ENCODE results near the gene MARCHF10.

DNA sequence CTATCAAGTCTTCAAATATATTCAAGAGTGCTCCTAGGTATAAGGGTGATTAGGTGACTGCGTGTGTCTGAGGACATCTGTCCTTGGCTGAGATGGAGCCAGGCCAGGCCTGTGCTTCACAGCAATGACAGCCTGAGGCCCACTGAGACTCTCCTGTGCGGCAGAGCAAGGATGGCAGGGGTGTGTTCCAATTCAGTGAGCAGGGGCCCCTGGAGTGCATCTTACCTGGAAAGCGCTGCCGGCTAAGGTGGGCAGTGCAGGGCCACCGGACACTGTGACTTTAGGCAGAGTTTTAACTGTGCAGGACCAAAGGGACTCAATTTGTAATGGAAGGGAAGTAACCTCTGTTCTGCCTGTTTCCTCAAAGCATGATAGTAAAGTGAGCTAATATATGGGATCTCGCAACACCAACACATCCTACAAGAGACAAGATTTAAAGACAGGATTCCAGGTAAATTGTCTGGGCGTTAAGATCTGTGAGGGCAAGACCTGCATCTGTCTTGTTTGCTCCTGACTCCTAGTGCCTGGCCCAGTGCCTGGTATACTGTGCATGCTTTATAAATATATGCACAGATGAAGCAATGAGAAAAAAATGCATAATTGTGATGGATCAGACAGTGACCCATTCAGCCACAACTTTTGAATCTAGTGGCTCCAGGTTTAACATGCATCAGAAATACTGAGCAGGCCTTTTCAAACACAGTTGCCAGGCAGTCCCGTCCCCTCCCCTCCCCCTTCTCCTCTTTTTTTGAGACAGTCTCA lies 93.9 kb downstream of the MARCHF10 start:
- TF ChIP-seq, protein P1, sequence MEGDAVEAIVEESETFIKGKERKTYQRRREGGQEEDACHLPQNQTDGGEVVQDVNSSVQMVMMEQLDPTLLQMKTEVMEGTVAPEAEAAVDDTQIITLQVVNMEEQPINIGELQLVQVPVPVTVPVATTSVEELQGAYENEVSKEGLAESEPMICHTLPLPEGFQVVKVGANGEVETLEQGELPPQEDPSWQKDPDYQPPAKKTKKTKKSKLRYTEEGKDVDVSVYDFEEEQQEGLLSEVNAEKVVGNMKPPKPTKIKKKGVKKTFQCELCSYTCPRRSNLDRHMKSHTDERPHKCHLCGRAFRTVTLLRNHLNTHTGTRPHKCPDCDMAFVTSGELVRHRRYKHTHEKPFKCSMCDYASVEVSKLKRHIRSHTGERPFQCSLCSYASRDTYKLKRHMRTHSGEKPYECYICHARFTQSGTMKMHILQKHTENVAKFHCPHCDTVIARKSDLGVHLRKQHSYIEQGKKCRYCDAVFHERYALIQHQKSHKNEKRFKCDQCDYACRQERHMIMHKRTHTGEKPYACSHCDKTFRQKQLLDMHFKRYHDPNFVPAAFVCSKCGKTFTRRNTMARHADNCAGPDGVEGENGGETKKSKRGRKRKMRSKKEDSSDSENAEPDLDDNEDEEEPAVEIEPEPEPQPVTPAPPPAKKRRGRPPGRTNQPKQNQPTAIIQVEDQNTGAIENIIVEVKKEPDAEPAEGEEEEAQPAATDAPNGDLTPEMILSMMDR (conservative IDR thresholded peaks at IDR 0.05) = no peak
- TF ChIP-seq EZH2 (IDR thresholded peaks at IDR 0.05; ENCODE audit: low read depth) = no peak
